Endothelial cell of umbilical vein (primary cell): Measurements from ENCODE around the gene ACER2. TPM values are rescaled to one million over a fixed set of nuclear protein-coding genes. Genes with fewer than 3 reads are reported as not detected.
"Not testable (repeated sequence)": the region's sequence is repeated elsewhere in the genome, so short reads cannot be mapped to it uniquely, and the experiment has no call there.

Experiments
- BruUV-seq: library from RNA; stranded (reverse); fragments of 400-500 nt; replicated peaks from 2 replicates; lab custom pipeline; 2021; lab: Mats Ljungman, UMichigan
- CTCF ChIA-PET: fragments of 300-600, 350-600 bp; sonication (Branson Sonifier 250); formaldehyde crosslinking; loops from one replicate; lab custom pipeline; 2021; ENCODE audit warnings: antibody characterized with exemption, inconsistent platforms; lab: Charles Lee
- POLR2A ChIA-PET: fragments of 300-600, 350-600 bp; sonication (Branson Sonifier 250); formaldehyde crosslinking; loops from one replicate; lab custom pipeline; 2021; ENCODE audit warnings: antibody characterized with exemption, inconsistent platforms; lab: Charles Lee
- DNase-seq: peaks from one replicate; pipeline ENCODE4 v3.0.0-alpha.2; 2011; ENCODE audit warnings: low read depth, low spot score
- FAIRE-seq: peaks from 2 replicates; lab custom pipeline; 2011; peaks lifted over from hg19 to GRCh38; lab: Jason Lieb, UNC
- H2AFZ ChIP-seq: 2 replicates; pipeline ENCODE4 v1.6.0; 2012; ENCODE audit warnings: low read depth, low read length, control low read depth, inconsistent platforms
- H3K27ac ChIP-seq: 2 replicates; pipeline ENCODE4 v1.5.1; 2011; ENCODE audit warnings: low read depth, mild to moderate bottlenecking, control low read depth, low read length, moderate library complexity; ENCODE audit not compliant: insufficient read depth
- H3K27me3 ChIP-seq, 2 experiments: 2 replicates each; pipeline versions ENCODE4 v1.6.0 to v1.6.1; 2011; ENCODE audit warnings: low read length in 2 of 2, mixed read lengths in 1 of 2; ENCODE audit not compliant: control insufficient read depth in 2 of 2, insufficient read depth in 2 of 2
- H3K36me3 ChIP-seq, 2 experiments: 2 replicates in 1 of 2; 3 replicates in 1 of 2; pipeline ENCODE4 v1.5.1; 2011; ENCODE audit warnings: low read length in 2 of 2, mild to moderate bottlenecking in 1 of 2, moderate library complexity in 1 of 2; ENCODE audit not compliant: control insufficient read depth in 2 of 2, insufficient read depth in 2 of 2; ENCODE audit errors: extremely low read depth in 1 of 2
- H3K4me1 ChIP-seq: 3 replicates; pipeline ENCODE4 v1.5.1; 2011; ENCODE audit warnings: mild to moderate bottlenecking, low read length; ENCODE audit not compliant: control insufficient read depth, insufficient read depth; ENCODE audit errors: extremely low read depth
- H3K4me2 ChIP-seq: 2 replicates; pipeline ENCODE4 v1.6.1; 2011; ENCODE audit warnings: low read length, control low read depth, mixed read lengths; ENCODE audit not compliant: insufficient read depth
- H3K4me3 ChIP-seq, 3 experiments: fragments of 200-600 bp in 1 of 3; sonication (generic), shearing (Covaris generic) in 1 of 3; replicated peaks in 1 of 3; 2 replicates each; pipeline ENCODE4 v1.5.1; 2011 to 2016; ENCODE audit warnings: control low read depth in 3 of 3, low read length in 3 of 3, mild to moderate bottlenecking in 2 of 3, inconsistent platforms in 1 of 3, low read depth in 1 of 3, moderate library complexity in 1 of 3; ENCODE audit not compliant: insufficient read depth in 1 of 3
- H3K79me2 ChIP-seq: 2 replicates; pipeline ENCODE4 v1.6.0; 2012; ENCODE audit warnings: low read length, inconsistent platforms; ENCODE audit not compliant: control insufficient read depth, insufficient read depth
- H3K9ac ChIP-seq: replicated peaks from 2 replicates; pipeline ENCODE3; 2011; ENCODE audit warnings: low read length, control low read depth; ENCODE audit not compliant: insufficient read depth; ENCODE audit errors: extremely low read depth
- H3K9me1 ChIP-seq: replicated peaks from 3 replicates; pipeline ENCODE4 v1.6.0; 2011; ENCODE audit warnings: mild to moderate bottlenecking, low read length; ENCODE audit not compliant: control insufficient read depth, insufficient read depth; ENCODE audit errors: extremely low read depth
- H3K9me3 ChIP-seq: replicated peaks from 2 replicates; pipeline ENCODE4 v1.5.1; 2012; ENCODE audit warnings: low read length, inconsistent platforms; ENCODE audit not compliant: control insufficient read depth, insufficient read depth
- H4K20me1 ChIP-seq: replicated peaks from 2 replicates; pipeline ENCODE3; 2011; ENCODE audit warnings: mild to moderate bottlenecking, low read length; ENCODE audit not compliant: control insufficient read depth, insufficient read depth; ENCODE audit errors: extremely low read depth
- CTCF ChIP-seq, 2 donors: IDR thresholded peaks; 1 replicate in 1 of 2; 2 replicates in 1 of 2; pipeline ENCODE4 v1.5.1; 2011; ENCODE audit warnings: low read length in 2 of 2, mild to moderate bottlenecking in 2 of 2, moderate library complexity in 2 of 2, control low read depth in 1 of 2, inconsistent platforms in 1 of 2, low read depth in 1 of 2; ENCODE audit not compliant: insufficient read depth in 1 of 2; ENCODE audit errors: extremely low read depth in 1 of 2
- EZH2 ChIP-seq: IDR thresholded peaks from 2 replicates; pipeline ENCODE4 v1.6.1; 2012; ENCODE audit warnings: borderline replicate concordance, low read depth, mild to moderate bottlenecking, moderate library complexity, low read length, inconsistent platforms; ENCODE audit not compliant: severe bottlenecking
- FOS ChIP-seq: IDR thresholded peaks from 2 replicates; pipeline ENCODE4 v1.6.1; 2011; ENCODE audit warnings: mild to moderate bottlenecking, low read length, moderate library complexity, borderline replicate concordance; ENCODE audit not compliant: insufficient read depth
- GATA2 ChIP-seq: IDR thresholded peaks from 2 replicates; pipeline ENCODE4 v1.7.0; 2011; ENCODE audit warnings: low read depth, mild to moderate bottlenecking, moderate library complexity, mixed read lengths, low read length; ENCODE audit not compliant: insufficient read length, insufficient read depth
- JUN ChIP-seq: IDR thresholded peaks from 2 replicates; pipeline ENCODE4 v1.6.1; 2011; ENCODE audit warnings: borderline replicate concordance, low read depth; ENCODE audit not compliant: insufficient read length, insufficient read depth
- MYC ChIP-seq: IDR thresholded peaks from one replicate; pipeline ENCODE4 v1.6.1; 2011; ENCODE audit warnings: mild to moderate bottlenecking, low read depth, low read length
- POLR2A ChIP-seq: IDR thresholded peaks from 2 replicates; pipeline ENCODE4 v1.6.1; 2012; ENCODE audit warnings: low read depth, mild to moderate bottlenecking, control low read depth, low read length
- POLR2AphosphoS5 ChIP-seq: IDR thresholded peaks from 2 replicates; pipeline ENCODE4 v1.6.1; 2012; ENCODE audit warnings: low read depth, mild to moderate bottlenecking, control low read depth, low read length, moderate library complexity; ENCODE audit not compliant: insufficient read depth
- dilution Hi-C: fragments of 300-500 bp; cut with MboI; formaldehyde crosslinking; loops from one replicate; pipeline ENCODE4 v1.15.0; 2019; ENCODE audit warnings: low sequenced_read_pairs; ENCODE audit not compliant: extremely low pct_ligation_motif_present
- intact Hi-C: fragments of 100-400 bp; cut with micrococcal nuclease; formaldehyde crosslinking; loops from one replicate; pipeline ENCODE4 v1.10.0; 2022
- polyA plus RNA-seq, 4 experiments: library from polyadenylated mRNA; depleted of rRNA in 3 of 4; stranded (reverse) in 3 of 4; unstranded in 1 of 4; fragments of >200 nt; gene quantifications; 2 replicates each; pipeline versions ENCODE4 v1.2.1 to v1.2.3, GENCODE V29; 2011 to 2012; ENCODE audit warnings: missing spikeins in 1 of 4
- total RNA-seq: library from RNA; stranded (reverse); gene quantifications from 2 replicates; pipeline ENCODE4 v1.2.3, GENCODE V29; 2021
- TF ChIP-seq, protein P1 (sequence below): IDR thresholded peaks from 2 replicates; pipeline ENCODE4 v1.6.1; 2011; ENCODE audit not compliant: insufficient read depth, insufficient read length

Gene ACER2
- total and polyA plus RNA-seq, 2 donors (not counting 3 experiments of a cell fraction or from before 2014, with no cell fraction given): 5.2 to 7.3 TPM

DNA sequence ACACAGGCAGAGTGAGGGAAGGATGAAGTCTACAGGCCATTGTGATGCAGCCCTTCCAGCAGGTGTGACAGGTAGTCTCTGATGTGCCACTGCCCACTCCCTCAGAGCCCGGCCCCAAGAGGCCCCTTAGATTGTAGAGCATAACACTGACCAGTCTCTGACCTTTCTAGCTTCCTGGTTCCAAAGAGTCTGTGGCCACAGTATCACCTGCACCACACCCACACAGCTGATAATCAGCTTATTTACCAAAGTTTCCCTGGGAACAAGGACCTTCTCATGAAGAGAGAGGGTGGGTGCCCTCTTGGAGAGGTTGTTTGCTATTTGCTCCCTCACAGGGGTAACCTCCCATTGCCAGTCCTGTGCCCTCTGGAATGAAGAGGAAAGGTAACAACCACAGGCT is 11.0 kb upstream of the ACER2 start:
- Histone ChIP-seq H3K4me2 (no peak overlapping the region), H3K4me1 (no peaks in the 10 kb centered on the region), H3K27ac (no peak overlapping the region), H3K9me3 (no peaks in the 10 kb centered on the region), H3K27me3 (peaks cover 0 to 2% of the 10 kb centered on the region in 2 experiments), H4K20me1 (no peaks in the 10 kb centered on the region), H3K79me2 (no peaks in the 10 kb centered on the region), H3K4me3 (no peak overlapping the region), H2AFZ (no peak overlapping the region), H3K9me1 (no peaks in the 10 kb centered on the region), H3K9ac (no peak overlapping the region), H3K36me3 (no peaks in the 10 kb centered on the region)
- ChIA-PET CTCF (no interaction called here), POLR2A (no interaction called here)
- FAIRE-seq (no peak), DNase-seq (no peak)
- TF ChIP-seq POLR2A (no peak), POLR2AphosphoS5 (no peak), CTCF (IDR thresholded peaks at IDR 0.05; ENCODE audit: extremely low read depth in 1 of 2, insufficient read depth in 1 of 2, low read depth in 1 of 2, low read length in 2 of 2) (no peak), MYC (no peak), JUN (no peak), FOS (no peak), GATA2 (no peak), EZH2 (no peak)
- TF ChIP-seq, protein P1, sequence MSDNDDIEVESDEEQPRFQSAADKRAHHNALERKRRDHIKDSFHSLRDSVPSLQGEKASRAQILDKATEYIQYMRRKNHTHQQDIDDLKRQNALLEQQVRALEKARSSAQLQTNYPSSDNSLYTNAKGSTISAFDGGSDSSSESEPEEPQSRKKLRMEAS: no peak
- intact Hi-C loops: no loop called here
- BruUV-seq: no TSS peak
- dilution Hi-C loops: no loop called here

DNA sequence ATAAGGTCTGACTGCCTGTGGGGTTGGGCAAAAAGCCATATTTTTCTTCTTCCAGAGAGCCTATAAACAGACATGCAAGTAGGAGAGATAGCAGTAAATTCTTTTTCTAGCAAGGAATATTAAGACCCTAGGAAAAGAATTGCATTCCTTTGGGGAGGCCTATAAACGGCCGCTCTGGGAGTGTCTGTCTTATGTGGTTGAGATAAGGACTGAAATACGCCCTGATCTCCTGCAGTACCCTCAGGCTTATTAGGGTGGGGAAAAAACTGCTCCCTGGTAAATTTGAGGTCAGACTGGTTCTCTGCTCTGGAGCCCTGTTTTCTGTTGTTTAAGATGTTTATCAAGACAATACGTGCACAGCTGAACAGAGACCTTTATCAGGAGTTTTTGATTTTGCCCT is 5.6 kb upstream of the ACER2 start:
- H3K27me3 ChIP-seq, FAIRE-seq, H3K4me1 ChIP-seq, H3K9me3 ChIP-seq, H3K4me3 ChIP-seq, H3K36me3 ChIP-seq, CTCF ChIA-PET, H3K27ac ChIP-seq, H4K20me1 ChIP-seq, H3K9me1 ChIP-seq, POLR2A ChIA-PET, H2AFZ ChIP-seq, H3K79me2 ChIP-seq, H3K4me2 ChIP-seq, intact Hi-C loops, BruUV-seq, H3K9ac ChIP-seq, DNase-seq, dilution Hi-C loops: not testable (repeated sequence)
